Stimulated activated CD4-positive, alpha-beta T cell treated with anti-CD3 and anti-CD28 coated beads, Interleukin-4, amount 100 ng/mL, for 4 hours (primary cell): ENCODE data around the gene THBS3.
"Not testable (repeated sequence)": the region's sequence is repeated elsewhere in the genome, so short reads cannot be mapped to it uniquely, and the experiment has no call there.

ENCODE experiments used
- DNase-seq, 2 experiments: peaks; one replicate each; pipeline ENCODE4 v3.0.0-alpha.2; 2020

The THBS3 gene

GRCh38 chr1:155233502-155233901 lies 25.8 kb upstream of the THBS3 start:
- DNase-seq: not testable (repeated sequence)

- DNase-seq: not testable (repeated sequence)
Measured at GRCh38 chr1:155232001-155232978, 24.6 kb upstream of the THBS3 start.

GRCh38 chr1:155231302-155231701 lies 23.6 kb upstream of the THBS3 start:
- DNase-seq: not testable (repeated sequence)

- DNase-seq: no peak
Measured at GRCh38 chr1:155228096-155228427, 20.4 kb upstream of the THBS3 start.

- peak; percentile 98 for DNase-seq
Measured at GRCh38 chr1:155227261-155228095, 19.8 kb upstream of the THBS3 start.

GRCh38 chr1:155226910-155227260 lies 19.2 kb upstream of the THBS3 start:
- DNase-seq: peak in 1 of 2 experiments; percentile 33

- DNase-seq: peak; percentile 77 to 80
Measured at GRCh38 chr1:155226188-155226909, 18.7 kb upstream of the THBS3 start.

- DNase-seq: not testable (repeated sequence)
Measured at GRCh38 chr1:155225404-155225759, 17.7 kb upstream of the THBS3 start.

GRCh38 chr1:155223047-155223446 lies 15.3 kb upstream of the THBS3 start:
- no peak for DNase-seq

- not testable (repeated sequence) for DNase-seq
Measured at GRCh38 chr1:155220211-155220965, 12.7 kb upstream of the THBS3 start.

GRCh38 chr1:155219592-155220031 lies 11.9 kb upstream of the THBS3 start:
- no peak for DNase-seq

GRCh38 chr1:155218854-155219591 lies 11.3 kb upstream of the THBS3 start:
- no peak for DNase-seq

- DNase-seq: not testable (repeated sequence)
Measured at GRCh38 chr1:155214702-155215101, 7.0 kb upstream of the THBS3 start.

- not testable (repeated sequence) for DNase-seq
Measured at GRCh38 chr1:155212051-155212440, 4.3 kb upstream of the THBS3 start.

- DNase-seq: not testable (repeated sequence)
Measured at GRCh38 chr1:155211381-155212050, 3.8 kb upstream of the THBS3 start.

- no peak for DNase-seq
Measured at GRCh38 chr1:155210314-155211104, 2.8 kb upstream of the THBS3 start.

- no peak for DNase-seq
Measured at GRCh38 chr1:155209312-155209721, 1.6 kb upstream of the THBS3 start.

GRCh38 chr1:155208541-155209311 lies 1.0 kb upstream of the THBS3 start, which contains the start of gene MTX1:
Gene MTX1 (plus strand): TSS chr1:155208695. CDS start chr1:155208805, 110 bp downstream.
- peak; percentile 86 to 87 for DNase-seq
